MG63 (cell line): ENCODE data around the gene DUOX1. TPM values are rescaled to one million over a fixed set of nuclear protein-coding genes. Genes with fewer than 3 reads are reported as not detected.

Experiments used
- DNase-seq: peaks from one replicate; pipeline ENCODE4 v3.0.0-alpha.2; 2020
- H3K27me3 ChIP-seq: fragments of 250-450 bp; sonication (Bioruptor Pico); 2 replicates; pipeline ENCODE4 v1.5.1; 2020; ENCODE audit warnings: mild to moderate bottlenecking, moderate library complexity
- H3K36me3 ChIP-seq: fragments of 250-450 bp; sonication (Bioruptor Pico); 2 replicates; pipeline ENCODE4 v1.5.1; 2020; ENCODE audit warnings: mild to moderate bottlenecking, moderate library complexity
- H3K4me3 ChIP-seq: fragments of 250-450 bp; sonication (Bioruptor Pico); 2 replicates; pipeline ENCODE4 v1.5.1; 2020; ENCODE audit warnings: mild to moderate bottlenecking, moderate library complexity
- H3K9me3 ChIP-seq: fragments of 250-450 bp; sonication (Bioruptor Pico); 2 replicates; pipeline ENCODE4 v1.5.1; 2020; ENCODE audit warnings: mild to moderate bottlenecking, moderate library complexity
- total RNA-seq: library from RNA; depleted of rRNA; stranded (reverse); fragments of >200 nt; shearing (Covaris generic); gene quantifications from 2 replicates; pipeline ENCODE4 v1.2.3, GENCODE V29; 2014; ENCODE audit warnings: low replicate concordance

The DUOX1 gene
- total RNA-seq, 1 experiment from 2014 or later, result not detected

- Histone ChIP-seq H3K36me3 (no peaks in the 10 kb centered on the region), H3K27me3 (no peaks in the 10 kb centered on the region), H3K4me3 (no peak overlapping the region), H3K9me3 (no peaks in the 10 kb centered on the region)
- no peak for DNase-seq
Observed at GRCh38 chr15:45168286-45168685, 38.5 kb downstream of the DUOX1 start.

- no peaks in the 10 kb centered on the region for H3K36me3 ChIP-seq
- H3K9me3 ChIP-seq, result no peaks in the 10 kb centered on the region
- no peak overlapping the region for H3K4me3 ChIP-seq
- no peaks in the 10 kb centered on the region for H3K27me3 ChIP-seq
- no peak for DNase-seq
Observed at GRCh38 chr15:45168751-45169551, 39.2 kb downstream of the DUOX1 start.

GRCh38 chr15:45169608-45170480 lies 40.0 kb downstream of the DUOX1 start:
- H3K9me3 ChIP-seq, result no peaks in the 10 kb centered on the region
- no peak for DNase-seq
- no peaks in the 10 kb centered on the region for H3K27me3 ChIP-seq
- no peak overlapping the region for H3K4me3 ChIP-seq
- H3K36me3 ChIP-seq, result no peaks in the 10 kb centered on the region

GRCh38 chr15:45171912-45172311 lies 42.1 kb downstream of the DUOX1 start:
- H3K36me3 ChIP-seq, result no peaks in the 10 kb centered on the region
- no peaks in the 10 kb centered on the region for H3K27me3 ChIP-seq
- H3K4me3 ChIP-seq, result no peak overlapping the region
- no peak for DNase-seq
- no peaks in the 10 kb centered on the region for H3K9me3 ChIP-seq

- Histone ChIP-seq H3K27me3 (no peaks in the 10 kb centered on the region), H3K36me3 (no peaks in the 10 kb centered on the region), H3K4me3 (no peak overlapping the region), H3K9me3 (no peaks in the 10 kb centered on the region)
- no peak for DNase-seq
Observed at GRCh38 chr15:45174069-45174468, 44.3 kb downstream of the DUOX1 start.

- H3K9me3 ChIP-seq, result no peaks in the 10 kb centered on the region
- no peak overlapping the region for H3K4me3 ChIP-seq
- DNase-seq, result no peak
- no peaks in the 10 kb centered on the region for H3K27me3 ChIP-seq
- H3K36me3 ChIP-seq, result no peaks in the 10 kb centered on the region
Observed at GRCh38 chr15:45174577-45174976, 44.8 kb downstream of the DUOX1 start.

- DNase-seq, result no peak
- no peaks in the 10 kb centered on the region for H3K36me3 ChIP-seq
- no peaks in the 10 kb centered on the region for H3K9me3 ChIP-seq
- no peak overlapping the region for H3K4me3 ChIP-seq
- no peaks in the 10 kb centered on the region for H3K27me3 ChIP-seq
Observed at GRCh38 chr15:45177285-45177684, 47.5 kb downstream of the DUOX1 start.

GRCh38 chr15:45179221-45179985 lies 49.6 kb downstream of the DUOX1 start:
- no peaks in the 10 kb centered on the region for H3K36me3 ChIP-seq
- no peak for DNase-seq
- no peak overlapping the region for H3K4me3 ChIP-seq

GRCh38 chr15:45180201-45180600 lies 50.4 kb downstream of the DUOX1 start:
- H3K4me3 ChIP-seq, result no peak overlapping the region
- DNase-seq, result peak; percentile 47
- no peaks in the 10 kb centered on the region for H3K36me3 ChIP-seq
- no peaks in the 10 kb centered on the region for H3K9me3 ChIP-seq
- no peaks in the 10 kb centered on the region for H3K27me3 ChIP-seq

More at GRCh38 chr15:45179221-45179985, 49.6 kb downstream of the DUOX1 start:
- Histone ChIP-seq H3K27me3 (no peaks in the 10 kb centered on the region), H3K9me3 (no peaks in the 10 kb centered on the region)

- Histone ChIP-seq H3K9me3 (no peaks in the 10 kb centered on the region), H3K27me3 (no peaks in the 10 kb centered on the region), H3K36me3 (no peaks in the 10 kb centered on the region), H3K4me3 (no peak overlapping the region)
- DNase-seq, result no peak
Observed at GRCh38 chr15:45180648-45181436, 51.0 kb downstream of the DUOX1 start.

GRCh38 chr15:45181491-45182285 lies 51.9 kb downstream of the DUOX1 start:
- no peaks in the 10 kb centered on the region for H3K9me3 ChIP-seq
- H3K4me3 ChIP-seq, result no peak overlapping the region
- no peaks in the 10 kb centered on the region for H3K36me3 ChIP-seq
- no peaks in the 10 kb centered on the region for H3K27me3 ChIP-seq
- peak; percentile 58 for DNase-seq

- Histone ChIP-seq H3K9me3 (no peaks in the 10 kb centered on the region), H3K36me3 (no peaks in the 10 kb centered on the region), H3K27me3 (no peaks in the 10 kb centered on the region)
Observed at GRCh38 chr15:45182996-45183395, 53.2 kb downstream of the DUOX1 start.

GRCh38 chr15:45183511-45183910 lies 53.7 kb downstream of the DUOX1 start:
- no peak overlapping the region for H3K4me3 ChIP-seq
- DNase-seq, result no peak
- H3K9me3 ChIP-seq, result no peaks in the 10 kb centered on the region
- H3K27me3 ChIP-seq, result no peaks in the 10 kb centered on the region; the same call in 1 of the 2 replicates
- H3K36me3 ChIP-seq, result no peaks in the 10 kb centered on the region

More at GRCh38 chr15:45182996-45183395, 53.2 kb downstream of the DUOX1 start:
- no peak for DNase-seq
- no peak overlapping the region for H3K4me3 ChIP-seq

GRCh38 chr15:45184562-45185041 lies 54.8 kb downstream of the DUOX1 start:
- no peaks in the 10 kb centered on the region for H3K9me3 ChIP-seq
- no peak for DNase-seq
- H3K27me3 ChIP-seq, result no peaks in the 10 kb centered on the region; the same call in 1 of the 2 replicates
- no peak overlapping the region for H3K4me3 ChIP-seq
- H3K36me3 ChIP-seq, result no peaks in the 10 kb centered on the region

- H3K27me3 ChIP-seq, result no peaks in the 10 kb centered on the region; the same call in 1 of the 2 replicates
- no peak overlapping the region for H3K4me3 ChIP-seq
- no peak for DNase-seq
- H3K9me3 ChIP-seq, result no peaks in the 10 kb centered on the region
- H3K36me3 ChIP-seq, result no peaks in the 10 kb centered on the region
Observed at GRCh38 chr15:45185069-45185779, 55.4 kb downstream of the DUOX1 start.
